Measurements from ENCODE around the gene ASCC2. TPM values are rescaled to one million over a fixed set of nuclear protein-coding genes. Genes with fewer than 3 reads are reported as not detected.

Gene ASCC2
- total RNA-seq, 1 donor from 2014 or later: 41.7 TPM

DNA sequence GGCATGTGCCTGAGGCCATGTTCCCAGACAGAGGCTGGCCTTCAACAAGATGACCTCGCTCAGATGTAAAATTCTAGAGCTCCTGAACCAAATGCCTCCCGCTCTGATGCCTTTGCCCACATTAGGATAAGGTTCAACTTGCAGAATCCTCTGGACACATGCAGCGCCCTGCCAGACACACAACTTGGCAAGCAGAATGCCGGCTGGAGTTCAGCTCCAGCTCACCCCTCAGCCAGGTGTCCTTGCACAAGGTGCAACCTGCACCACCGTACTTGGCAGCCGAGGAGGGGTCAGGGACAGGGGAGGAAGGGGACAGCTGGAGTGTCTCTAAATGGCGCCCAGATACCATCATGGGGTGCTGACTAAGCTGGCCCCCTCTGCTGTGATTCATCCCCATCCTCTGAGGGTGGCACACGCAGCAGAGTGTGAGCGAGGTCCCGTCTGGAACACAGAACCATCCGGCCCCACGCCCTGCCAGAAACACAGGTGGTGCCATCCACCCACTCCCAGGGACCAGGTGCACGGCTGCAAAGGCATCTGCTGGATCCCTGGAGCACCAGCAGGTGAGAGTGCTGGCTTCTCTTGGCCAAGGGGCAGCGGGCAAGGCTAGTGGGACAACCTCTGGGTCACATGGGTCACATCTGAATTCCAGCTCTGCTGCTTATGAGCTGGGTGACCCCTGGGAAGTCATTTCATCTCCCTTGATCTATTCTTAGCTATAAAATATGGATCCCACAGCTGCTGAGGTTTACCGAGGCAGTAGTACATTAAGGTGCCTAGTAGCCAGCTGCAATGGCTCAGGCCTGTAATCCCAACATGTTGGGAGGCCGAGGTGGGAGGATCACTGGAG lies 84.0 kb downstream of the ASCC2 start:
- H3K27me3 ChIP-seq (ENCODE audit: control insufficient read depth, insufficient read depth, low read length): no peaks in the 10 kb centered on the region
- no peak overlapping the region for H3K4me3 ChIP-seq (ENCODE audit: low read depth, low read length)
- TF ChIP-seq CTCF (IDR thresholded peaks at IDR 0.05; ENCODE audit: insufficient read depth, low read length, poor library complexity, severe bottlenecking): no peak
- DNase-seq (ENCODE audit: low read depth): no peak
- H3K36me3 ChIP-seq (ENCODE audit: control insufficient read depth, insufficient read depth, low read length): no peaks in the 10 kb centered on the region

DNA sequence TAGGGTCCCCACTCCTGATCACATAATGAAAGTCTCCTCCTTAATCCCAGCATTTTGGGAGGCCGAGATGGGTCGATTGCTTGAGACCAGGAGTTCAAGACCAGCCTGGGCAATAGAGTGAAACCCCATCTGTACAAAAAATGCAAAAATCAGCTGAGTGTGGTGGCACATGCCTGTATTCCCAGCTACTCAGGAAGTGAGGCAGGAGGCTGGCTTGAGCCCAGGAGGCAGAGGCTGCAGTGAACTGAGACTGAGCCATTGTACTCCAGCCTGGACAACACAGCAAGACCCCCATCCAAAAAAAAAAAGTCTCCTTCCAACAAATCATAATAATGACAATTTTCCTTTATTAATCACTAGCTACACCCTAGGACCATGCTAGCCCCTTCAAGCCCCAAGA lies 86.4 kb downstream of the ASCC2 start:
- no peak for TF ChIP-seq CTCF (IDR thresholded peaks at IDR 0.05; ENCODE audit: insufficient read depth, low read length, poor library complexity, severe bottlenecking)
- no peak overlapping the region for H3K4me3 ChIP-seq (ENCODE audit: low read depth, low read length)
- H3K27me3 ChIP-seq (ENCODE audit: control insufficient read depth, insufficient read depth, low read length): no peaks in the 10 kb centered on the region
- no peaks in the 10 kb centered on the region for H3K36me3 ChIP-seq (ENCODE audit: control insufficient read depth, insufficient read depth, low read length)
- DNase-seq (ENCODE audit: low read depth): no peak

- H3K4me3 ChIP-seq (ENCODE audit: low read depth, low read length): no peak overlapping the region
- no peak for DNase-seq (ENCODE audit: low read depth)
- H3K27me3 ChIP-seq (ENCODE audit: control insufficient read depth, insufficient read depth, low read length): no peaks in the 10 kb centered on the region
- TF ChIP-seq CTCF (IDR thresholded peaks at IDR 0.05; ENCODE audit: insufficient read depth, low read length, poor library complexity, severe bottlenecking): no peak
- H3K36me3 ChIP-seq (ENCODE audit: control insufficient read depth, insufficient read depth, low read length): no peaks in the 10 kb centered on the region
Observed at GRCh38 chr22:29750559-29751538, 87.2 kb downstream of the ASCC2 start.

GRCh38 chr22:29750029-29750428 lies 88.0 kb downstream of the ASCC2 start:
- no peak for DNase-seq (ENCODE audit: low read depth)
- Histone ChIP-seq H3K27me3 (ENCODE audit: control insufficient read depth, insufficient read depth, low read length) (no peaks in the 10 kb centered on the region), H3K4me3 (ENCODE audit: low read depth, low read length) (no peak overlapping the region), H3K36me3 (ENCODE audit: control insufficient read depth, insufficient read depth, low read length) (no peaks in the 10 kb centered on the region)
- TF ChIP-seq CTCF (IDR thresholded peaks at IDR 0.05; ENCODE audit: insufficient read depth, low read length, poor library complexity, severe bottlenecking): no peak

DNA sequence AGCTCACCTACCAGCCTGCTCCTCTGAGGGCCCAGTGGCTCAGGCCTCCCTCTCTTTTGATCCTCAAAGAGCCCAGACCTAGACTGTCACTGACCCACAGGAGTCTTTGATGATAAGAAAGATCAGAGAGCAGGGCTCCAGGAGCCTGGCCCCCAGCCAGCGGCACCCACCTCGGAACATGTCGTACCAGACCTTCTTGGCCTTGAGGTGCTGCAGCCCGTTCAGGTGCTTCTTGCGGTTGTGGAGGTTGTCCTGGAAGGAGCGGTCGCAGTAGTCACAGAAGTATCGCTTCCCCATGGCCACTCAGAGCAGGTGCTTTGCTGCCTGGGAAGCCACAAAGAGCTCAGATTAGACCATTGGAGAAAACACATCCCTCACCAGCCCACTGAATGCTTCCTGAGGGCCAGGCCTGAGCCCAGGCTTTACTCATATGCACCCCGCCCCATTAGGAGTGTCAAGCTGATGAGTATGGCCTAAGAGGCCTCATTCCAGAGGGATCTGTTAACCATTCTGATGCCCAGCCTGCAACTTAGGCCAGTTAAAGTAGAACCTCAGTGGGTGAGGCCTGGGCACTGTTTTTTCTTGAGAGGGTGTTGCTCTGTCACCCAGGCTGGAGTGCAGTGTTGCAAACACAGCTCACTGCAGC lies 89.7 kb downstream of the ASCC2 start:
- no peak for TF ChIP-seq CTCF (IDR thresholded peaks at IDR 0.05; ENCODE audit: insufficient read depth, low read length, poor library complexity, severe bottlenecking)
- H3K27me3 ChIP-seq (ENCODE audit: control insufficient read depth, insufficient read depth, low read length): no peaks in the 10 kb centered on the region
- no peak for DNase-seq (ENCODE audit: low read depth)
- no peak overlapping the region for H3K4me3 ChIP-seq (ENCODE audit: low read depth, low read length)
- H3K36me3 ChIP-seq (ENCODE audit: control insufficient read depth, insufficient read depth, low read length): no peaks in the 10 kb centered on the region

All from kidney epithelial cell (primary cell).